ENCODE measurements around the gene CEBPB. TPM values are rescaled to one million over a fixed set of nuclear protein-coding genes. Genes with fewer than 3 reads are reported as not detected.

The CEBPB gene
- total RNA-seq, 1 experiment from 2014 or later = 22.6 TPM

- Mint-ChIP-seq H3K4me1 (peaks cover 39 to 53% of the 10 kb centered on the region in 2 experiments), H3K27ac (peak overlapping the region in 2 of 3 experiments; percentile 44 to 74; a peak in 2 of 7 replicates), H3K36me3 (ENCODE audit: insufficient read depth in 1 of 3, low read depth in 3 of 3) (peaks cover 0 to 5% (median 0%) of the 10 kb centered on the region in 3 experiments; a peak in 4 of 7 replicates), H3K27me3 (ENCODE audit: low read depth) (no peaks in the 10 kb centered on the region), H3K4me3 (peak overlapping the region; percentile 87 to 95), H3K9me3 (0 out of 5 replicates have a peak, but pooled peaks cover 0 to 1% of the 10 kb centered on the region in 2 experiments)
- H4K91ac ChIP-seq (ENCODE audit: insufficient read length, low read depth, low read length) = no peak overlapping the region
- no peak overlapping the region for H3K23ac ChIP-seq (ENCODE audit: insufficient read length, low read depth, low read length)
- H2AFZ ChIP-seq (ENCODE audit: low read length) = no peak overlapping the region
- peaks cover 3% of the 10 kb centered on the region for H4K20me1 ChIP-seq (ENCODE audit: control insufficient read depth, insufficient read depth, insufficient read length)
- H3K4me2 ChIP-seq (ENCODE audit: insufficient read depth, insufficient read length, low read length) = no peak overlapping the region
- peaks cover 3% of the 10 kb centered on the region; the same call in 1 of the 2 replicates for H3K4me1 ChIP-seq (ENCODE audit: insufficient read depth, low read length)
- no peak overlapping the region for H2AK5ac ChIP-seq (ENCODE audit: insufficient read length, low read length)
- H3K27me3 ChIP-seq (ENCODE audit: insufficient read depth, low read length) = no peaks in the 10 kb centered on the region
- no peak overlapping the region for H4K5ac ChIP-seq (ENCODE audit: insufficient read length, low read depth, low read length)
- no peak overlapping the region for H3K56ac ChIP-seq (ENCODE audit: insufficient read length, low read depth, low read length)
- no peak overlapping the region for H2BK12ac ChIP-seq (ENCODE audit: insufficient read length, low read depth, low read length)
- H2BK15ac ChIP-seq (ENCODE audit: low read depth, low read length) = no peak overlapping the region
- H3K18ac ChIP-seq (ENCODE audit: insufficient read length, low read depth, low read length) = no peak overlapping the region
- H3K27ac ChIP-seq (ENCODE audit: insufficient read length, low read depth, low read length) = no peak overlapping the region
- H3T11ph ChIP-seq (ENCODE audit: low read length) = no peak overlapping the region
- DNase-seq = no peak
- TF ChIP-seq, protein P1, sequence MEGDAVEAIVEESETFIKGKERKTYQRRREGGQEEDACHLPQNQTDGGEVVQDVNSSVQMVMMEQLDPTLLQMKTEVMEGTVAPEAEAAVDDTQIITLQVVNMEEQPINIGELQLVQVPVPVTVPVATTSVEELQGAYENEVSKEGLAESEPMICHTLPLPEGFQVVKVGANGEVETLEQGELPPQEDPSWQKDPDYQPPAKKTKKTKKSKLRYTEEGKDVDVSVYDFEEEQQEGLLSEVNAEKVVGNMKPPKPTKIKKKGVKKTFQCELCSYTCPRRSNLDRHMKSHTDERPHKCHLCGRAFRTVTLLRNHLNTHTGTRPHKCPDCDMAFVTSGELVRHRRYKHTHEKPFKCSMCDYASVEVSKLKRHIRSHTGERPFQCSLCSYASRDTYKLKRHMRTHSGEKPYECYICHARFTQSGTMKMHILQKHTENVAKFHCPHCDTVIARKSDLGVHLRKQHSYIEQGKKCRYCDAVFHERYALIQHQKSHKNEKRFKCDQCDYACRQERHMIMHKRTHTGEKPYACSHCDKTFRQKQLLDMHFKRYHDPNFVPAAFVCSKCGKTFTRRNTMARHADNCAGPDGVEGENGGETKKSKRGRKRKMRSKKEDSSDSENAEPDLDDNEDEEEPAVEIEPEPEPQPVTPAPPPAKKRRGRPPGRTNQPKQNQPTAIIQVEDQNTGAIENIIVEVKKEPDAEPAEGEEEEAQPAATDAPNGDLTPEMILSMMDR (conservative IDR thresholded peaks at IDR 0.05) = no peak
- H3K79me1 ChIP-seq (ENCODE audit: insufficient read depth, low read depth, low read length, poor library complexity, severe bottlenecking) = no peaks in the 10 kb centered on the region
- no peak overlapping the region; the same call in 1 of the 2 replicates for H3K14ac ChIP-seq (ENCODE audit: insufficient read depth, low read length)
- no peak overlapping the region for H3K4ac ChIP-seq (ENCODE audit: low read depth, low read length)
- H3K23me2 ChIP-seq (ENCODE audit: insufficient read length, low read depth, low read length, poor library complexity, severe bottlenecking) = peaks cover 5% of the 10 kb centered on the region
- peaks cover 1% of the 10 kb centered on the region; the same call in 1 of the 2 replicates for H3K79me2 ChIP-seq (ENCODE audit: insufficient read depth, low read length)
- no peak overlapping the region for H3K9ac ChIP-seq (ENCODE audit: extremely low read depth, insufficient read length, low read length)
- no CpG with 5 or more reads among the region's 16 CpGs for WGBS (ENCODE audit: extremely low coverage, insufficient read length, low lambda C conversion rate)
- no peak overlapping the region for H2BK20ac ChIP-seq (ENCODE audit: low read depth, low read length, poor library complexity, severe bottlenecking)
- H2BK5ac ChIP-seq (ENCODE audit: insufficient read length, low read length) = no peak overlapping the region
- no peak overlapping the region for H4K8ac ChIP-seq (replicated peaks; ENCODE audit: insufficient read length, low read depth, low read length)
- H2BK120ac ChIP-seq (ENCODE audit: low read depth, low read length, poor library complexity, severe bottlenecking) = no peak overlapping the region
- no peaks in the 10 kb centered on the region for H3K9me3 ChIP-seq (ENCODE audit: control insufficient read depth, low read depth, low read length)
Measured at GRCh38 chr20:50193836-50194421, 3.3 kb downstream of the CEBPB start.
